NB4 (cell line): ENCODE measurements around the gene CRIP2.
A peak's percentile ranks its signal among the peaks of the same experiment; 100 is the strongest.

Experiments
- DNase-seq: peaks from one replicate; pipeline ENCODE4 v3.0.0; 2010; ENCODE audit warnings: low read depth
- H3K4me3 ChIP-seq: one replicate; pipeline ENCODE4 v1.5.1; 2011; ENCODE audit warnings: mild to moderate bottlenecking, low read depth, low read length, moderate library complexity
- MAX ChIP-seq: IDR thresholded peaks from 2 replicates; pipeline ENCODE4 v1.6.1; 2011; ENCODE audit warnings: low read depth, low read length
- MYC ChIP-seq: IDR thresholded peaks from 2 replicates; pipeline ENCODE4 v1.6.1; 2011; ENCODE audit warnings: low read depth, low read length
- POLR2A ChIP-seq: IDR thresholded peaks from 2 replicates; pipeline ENCODE4 v1.6.1; 2011; ENCODE audit warnings: mild to moderate bottlenecking; ENCODE audit not compliant: insufficient read length; ENCODE audit errors: extremely low read depth
- TF ChIP-seq, protein P1 (sequence below): IDR thresholded peaks from one replicate; pipeline ENCODE4 v1.5.1; 2012; ENCODE audit warnings: low read depth, low read length

The CRIP2 gene

GRCh38 chr14:105475269-105476096, 862 bp downstream of the CRIP2 start:
- H3K4me3 ChIP-seq: no peak overlapping the region
- no peak for DNase-seq
- TF ChIP-seq, protein P1, sequence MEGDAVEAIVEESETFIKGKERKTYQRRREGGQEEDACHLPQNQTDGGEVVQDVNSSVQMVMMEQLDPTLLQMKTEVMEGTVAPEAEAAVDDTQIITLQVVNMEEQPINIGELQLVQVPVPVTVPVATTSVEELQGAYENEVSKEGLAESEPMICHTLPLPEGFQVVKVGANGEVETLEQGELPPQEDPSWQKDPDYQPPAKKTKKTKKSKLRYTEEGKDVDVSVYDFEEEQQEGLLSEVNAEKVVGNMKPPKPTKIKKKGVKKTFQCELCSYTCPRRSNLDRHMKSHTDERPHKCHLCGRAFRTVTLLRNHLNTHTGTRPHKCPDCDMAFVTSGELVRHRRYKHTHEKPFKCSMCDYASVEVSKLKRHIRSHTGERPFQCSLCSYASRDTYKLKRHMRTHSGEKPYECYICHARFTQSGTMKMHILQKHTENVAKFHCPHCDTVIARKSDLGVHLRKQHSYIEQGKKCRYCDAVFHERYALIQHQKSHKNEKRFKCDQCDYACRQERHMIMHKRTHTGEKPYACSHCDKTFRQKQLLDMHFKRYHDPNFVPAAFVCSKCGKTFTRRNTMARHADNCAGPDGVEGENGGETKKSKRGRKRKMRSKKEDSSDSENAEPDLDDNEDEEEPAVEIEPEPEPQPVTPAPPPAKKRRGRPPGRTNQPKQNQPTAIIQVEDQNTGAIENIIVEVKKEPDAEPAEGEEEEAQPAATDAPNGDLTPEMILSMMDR: no peak
- no peak for TF ChIP-seq MAX
- TF ChIP-seq MYC: no peak
- no peak for TF ChIP-seq POLR2A

- TF ChIP-seq, protein P1: no peak
- TF ChIP-seq MYC: no peak
- TF ChIP-seq POLR2A: no peak
- TF ChIP-seq MAX: no peak
- no peak overlapping the region for H3K4me3 ChIP-seq
These were observed 1.6 kb downstream of the CRIP2 start for GRCh38 chr14:105476097-105476830.

DNA sequence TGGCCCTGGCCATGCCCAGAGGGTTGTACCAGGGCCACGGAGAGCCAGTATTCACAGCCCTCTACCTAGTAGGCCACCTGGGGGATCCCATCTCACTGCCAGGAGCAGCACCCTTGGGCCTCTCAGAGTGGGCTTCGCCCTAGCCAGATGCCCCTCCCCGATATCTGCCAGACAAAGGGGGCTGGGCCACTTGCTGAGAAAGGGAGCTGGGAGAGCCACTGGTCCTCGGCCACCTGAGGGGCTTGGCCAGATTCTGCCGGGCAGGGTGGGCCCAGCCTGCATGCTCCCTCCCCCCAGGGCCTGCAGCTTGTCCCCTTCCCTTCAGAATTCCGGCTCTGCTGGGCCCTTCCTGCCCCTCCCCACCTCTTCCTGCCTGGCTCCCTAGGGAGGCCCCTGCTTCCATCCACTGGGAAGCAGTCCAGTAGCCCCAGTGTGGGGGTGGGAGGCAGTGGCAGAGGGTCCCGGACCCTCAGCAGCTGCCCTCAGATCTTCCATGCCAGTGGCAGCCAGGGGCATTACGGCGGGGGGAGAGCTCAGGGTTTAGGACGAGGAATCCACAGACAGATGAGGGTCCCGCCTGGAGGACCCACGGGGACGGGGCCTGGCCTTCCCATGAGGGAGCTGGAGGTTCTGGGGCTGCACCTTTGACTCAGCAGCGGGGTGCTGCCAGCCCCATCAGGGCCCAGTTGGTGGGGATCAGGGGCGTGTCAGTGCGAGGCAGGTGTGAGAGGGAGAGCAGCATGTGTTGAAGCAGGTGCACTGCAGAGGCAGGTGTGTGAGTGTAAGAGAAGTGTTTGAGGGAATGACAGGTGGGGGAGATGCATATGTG, 2.4 kb downstream of the CRIP2 start:
- no peak overlapping the region for H3K4me3 ChIP-seq
- DNase-seq: no peak

More at GRCh38 chr14:105476097-105476830, 1.6 kb downstream of the CRIP2 start:
- no peak for DNase-seq

DNA sequence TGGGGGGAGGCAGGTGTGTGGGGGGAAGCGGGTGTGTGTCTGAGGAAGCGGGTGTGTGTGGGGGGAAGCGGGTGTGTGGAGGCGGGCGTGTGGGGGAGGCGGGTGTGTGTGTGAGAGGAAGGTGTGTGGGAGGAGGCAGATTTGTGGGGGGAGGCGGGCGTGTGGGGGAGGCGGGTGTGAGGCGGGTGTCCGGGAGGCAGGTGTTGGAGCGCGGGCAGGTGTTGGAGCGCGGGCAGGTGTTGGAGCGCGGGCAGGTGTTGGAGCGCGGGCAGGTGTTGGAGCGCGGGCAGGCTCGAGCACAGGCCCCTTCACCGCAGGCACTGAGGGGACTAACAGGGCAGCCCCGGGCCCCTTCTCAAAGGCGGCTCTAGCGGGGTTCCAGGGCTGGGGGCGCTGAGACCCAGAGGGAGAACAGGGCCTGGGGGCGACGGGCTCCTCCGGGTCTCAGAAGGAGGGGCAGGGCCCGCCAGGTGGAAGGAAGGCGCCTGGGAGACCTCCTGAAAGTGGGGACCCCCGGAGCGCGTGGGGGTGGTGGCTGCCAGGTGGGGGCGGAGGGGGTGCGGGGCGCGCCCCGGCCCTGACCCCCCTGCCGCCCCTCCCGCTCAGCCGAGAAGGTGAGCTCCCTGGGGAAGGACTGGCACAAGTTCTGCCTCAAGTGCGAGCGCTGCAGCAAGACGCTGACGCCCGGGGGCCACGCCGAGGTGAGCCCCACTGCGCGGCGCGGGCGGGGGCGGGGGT, 3.2 kb downstream of the CRIP2 start:
- TF ChIP-seq, protein P1: no peak
- TF ChIP-seq MAX (no peak), MYC (no peak), POLR2A (no peak)
- peak; percentile 24 for DNase-seq
- H3K4me3 ChIP-seq: no peak overlapping the region

More for the DNA sequence above, 2.4 kb downstream of the CRIP2 start:
- TF ChIP-seq, protein P1: no peak
- TF ChIP-seq MAX (no peak), POLR2A (no peak), MYC (no peak)
